GM20431 (cell line): ENCODE data around the gene MTHFSD.

Experiments
- in situ Hi-C: fragments of 300-500 bp; cut with MseI, MboI; formaldehyde crosslinking; loops from one replicate; pipeline ENCODE4 v1.15.0; 2020; ENCODE audit warnings: low sequenced_read_pairs; ENCODE audit not compliant: unreplicated experiment

Gene MTHFSD

DNA sequence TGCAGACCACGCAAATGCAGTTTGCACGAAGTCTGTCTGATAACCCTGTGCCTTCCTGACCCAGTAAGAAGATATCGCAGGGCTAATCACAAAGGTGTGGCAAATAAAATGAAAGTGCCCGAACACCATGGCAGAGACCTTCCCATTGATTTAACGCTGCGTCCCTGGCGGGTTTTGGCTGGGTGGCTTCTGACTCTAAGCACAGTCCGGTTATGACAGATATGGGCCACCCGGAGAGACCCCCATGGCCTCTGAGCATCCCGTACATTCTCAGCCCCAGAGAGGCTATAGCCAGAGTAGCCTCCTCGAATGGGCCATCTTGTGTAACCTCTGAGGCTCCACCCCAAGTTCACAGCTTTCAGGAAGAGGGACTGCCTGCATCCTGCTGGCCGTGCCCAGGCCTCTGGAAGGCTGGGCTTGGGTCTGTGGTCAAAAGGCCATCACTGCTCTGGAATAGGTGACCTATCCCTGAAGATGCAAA lies 17.0 kb upstream of the MTHFSD start:
- in situ Hi-C loops, result loop anchor here (25.0 kb wide), 1 partner anchor 715 kb away; no protein-coding TSS in a partner anchor

- in situ Hi-C loops, result loop anchor here (25.0 kb wide), 1 partner anchor 716 kb away; no protein-coding TSS in a partner anchor
These were observed 16.5 kb upstream of the MTHFSD start for GRCh38 chr16:86571530-86571915.

DNA sequence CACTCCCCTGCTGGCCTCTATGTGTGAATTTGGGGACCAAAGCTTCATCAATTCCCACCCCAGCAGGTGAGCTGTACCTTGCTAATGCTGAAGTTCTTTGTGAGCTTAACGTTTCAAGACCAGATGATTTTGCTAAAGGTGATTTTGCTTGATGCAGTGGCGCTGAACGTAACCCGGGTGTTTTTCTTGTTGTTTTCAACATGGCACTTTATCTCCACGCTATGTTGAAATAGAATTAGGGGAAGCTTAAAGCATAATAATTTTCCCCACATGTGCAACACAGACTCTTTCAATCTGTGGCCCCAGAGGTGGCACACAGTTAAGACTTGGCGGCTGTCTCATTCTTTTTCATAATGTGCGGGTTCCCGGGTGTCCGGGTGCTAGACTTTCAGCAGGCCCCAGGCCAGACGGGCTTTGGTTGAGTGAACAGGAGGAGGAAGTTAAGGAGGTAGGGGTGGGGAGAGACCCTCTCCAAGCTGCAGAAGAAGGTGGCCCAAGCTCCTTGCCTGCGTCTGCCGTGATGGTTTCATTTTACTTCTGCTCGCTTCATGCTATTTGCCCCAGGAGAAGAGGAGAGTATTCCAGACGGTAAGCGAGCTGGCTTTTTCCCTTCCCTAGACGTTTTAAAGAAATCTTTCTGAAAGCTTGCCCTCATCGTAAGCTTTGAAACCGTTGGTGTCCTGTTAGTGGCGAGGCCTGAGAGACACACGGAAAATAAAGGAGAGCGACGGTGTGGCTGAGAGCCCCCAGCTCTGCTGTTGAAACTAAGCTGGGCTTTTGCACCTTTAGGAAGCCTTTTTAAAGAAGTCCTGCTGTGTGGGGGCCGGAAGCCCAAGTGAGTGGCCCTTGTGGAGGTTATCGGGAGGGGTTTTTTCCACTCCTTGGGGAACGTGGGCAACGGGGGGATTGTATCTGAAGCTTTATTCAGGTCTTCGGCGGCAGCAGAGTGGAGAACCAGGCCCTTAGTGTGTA lies 15.8 kb upstream of the MTHFSD start:
- in situ Hi-C loops, result loop anchor here (25.0 kb wide), 1 partner anchor 716 kb away; no protein-coding TSS in a partner anchor

DNA sequence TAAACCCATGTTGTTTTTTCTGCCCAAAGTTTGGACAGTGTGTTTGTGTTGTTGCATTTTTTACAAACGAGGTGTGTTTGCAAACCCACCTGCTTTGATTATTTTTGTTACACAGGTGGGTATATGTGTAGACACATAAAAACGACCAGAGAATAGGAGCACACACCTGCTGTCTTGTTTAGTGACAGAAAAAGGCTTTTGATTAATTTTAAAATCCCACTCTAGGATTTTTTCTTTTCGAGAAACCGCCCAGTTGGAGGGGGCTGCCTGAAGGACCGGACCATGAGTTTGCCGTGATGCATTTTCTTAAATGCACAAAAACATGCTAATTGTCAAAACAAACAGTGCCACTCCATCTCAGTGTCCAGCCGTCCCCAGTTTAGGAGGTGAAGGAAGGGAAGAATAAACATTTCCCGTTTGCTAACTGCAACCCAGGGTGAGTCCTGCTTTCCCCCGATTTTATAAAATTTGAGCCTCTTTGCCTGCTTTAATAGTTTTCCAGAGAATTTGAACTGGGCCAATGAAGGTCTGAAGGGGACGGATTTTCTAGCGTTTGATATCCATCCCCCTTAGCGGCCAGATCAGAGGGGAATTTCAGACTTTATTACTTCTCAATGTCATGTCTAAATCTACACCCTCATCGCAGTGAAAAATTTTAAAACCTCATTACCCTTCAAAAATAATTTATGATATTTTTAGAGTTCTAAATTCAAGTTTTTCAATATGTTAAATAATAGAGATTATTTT lies 14.8 kb upstream of the MTHFSD start:
- in situ Hi-C loops, result loop anchor here (10.0 to 25.0 kb wide), 2 partner anchors 485 to 717 kb away; no protein-coding TSS in a partner anchor

- in situ Hi-C loops, result loop anchor here (10.0 to 25.0 kb wide), 2 partner anchors 486 to 718 kb away; no protein-coding TSS in a partner anchor
These were observed 13.9 kb upstream of the MTHFSD start for GRCh38 chr16:86568677-86569623.

GRCh38 chr16:86567701-86568581 lies 12.9 kb upstream of the MTHFSD start:
- in situ Hi-C loops, result loop anchor here (10.0 to 25.0 kb wide), 2 partner anchors 487 to 719 kb away; no protein-coding TSS in a partner anchor

- in situ Hi-C loops, result loop anchor here (10.0 to 25.0 kb wide), 2 partner anchors 488 to 720 kb away; no protein-coding TSS in a partner anchor
These were observed 12.1 kb upstream of the MTHFSD start for GRCh38 chr16:86566966-86567700.

DNA sequence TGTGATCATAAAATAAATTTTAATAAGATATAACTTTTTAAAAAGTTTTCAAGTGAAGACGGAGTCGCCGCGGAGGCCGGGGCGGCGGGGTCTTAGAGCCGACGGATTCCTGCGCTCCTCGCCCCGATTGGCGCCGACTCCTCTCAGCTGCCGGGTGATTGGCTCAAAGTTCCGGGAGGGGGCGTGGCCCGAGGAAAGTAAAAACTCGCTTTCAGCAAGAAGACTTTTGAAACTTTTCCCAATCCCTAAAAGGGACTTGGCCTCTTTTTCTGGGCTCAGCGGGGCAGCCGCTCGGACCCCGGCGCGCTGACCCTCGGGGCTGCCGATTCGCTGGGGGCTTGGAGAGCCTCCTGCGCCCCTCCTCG lies 11.5 kb upstream of the MTHFSD start, which contains the start of gene FOXC2:
Gene FOXC2 (plus strand): TSS at position 229 of the 365 bp plus-strand sequence. CDS start 507 bp downstream, outside the sequence.
- in situ Hi-C loops, result loop anchor here (10.0 to 25.0 kb wide), 2 partner anchors 488 to 721 kb away; no protein-coding TSS in a partner anchor

DNA sequence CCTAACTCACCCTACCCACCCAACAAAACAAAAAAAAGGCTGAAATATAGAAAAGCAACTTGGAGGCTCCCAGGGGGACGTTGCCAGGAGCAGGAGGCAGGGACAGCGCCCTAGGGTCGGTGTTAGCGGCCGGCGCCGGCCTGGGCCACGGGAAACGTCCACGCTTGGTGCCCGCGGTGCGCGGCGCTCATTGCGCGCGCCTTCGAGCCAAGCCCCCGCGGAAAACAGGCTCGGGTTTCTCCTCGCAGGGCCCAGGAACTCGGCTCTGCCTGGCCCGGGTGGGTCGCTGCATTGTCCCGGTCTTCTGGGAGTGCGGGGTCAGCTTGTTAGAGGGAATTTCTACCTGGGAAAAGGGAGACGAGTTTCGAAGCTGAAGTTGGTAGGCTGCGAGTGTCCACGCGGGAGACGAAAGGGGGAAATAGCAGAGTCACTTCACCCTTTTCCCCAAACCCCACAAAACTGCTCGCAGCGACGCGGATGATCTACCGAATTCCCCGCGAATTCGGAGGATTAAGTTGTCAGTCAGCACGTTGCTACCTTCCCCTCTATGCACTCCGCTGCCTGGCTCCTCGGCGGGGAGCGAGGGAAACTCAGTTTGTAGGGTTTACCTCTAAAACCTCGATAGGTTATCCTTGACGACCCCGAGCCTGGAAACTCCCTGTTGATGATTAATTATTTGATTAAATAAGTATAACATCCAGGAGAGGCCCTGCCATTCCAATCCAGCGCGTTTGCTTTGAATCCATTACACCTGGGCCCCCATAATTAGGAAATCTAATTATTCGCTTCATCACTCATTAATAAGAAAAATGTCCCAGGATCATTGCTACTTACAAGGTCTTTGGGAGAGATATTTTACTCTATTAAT lies 10.8 kb upstream of the MTHFSD start:
- in situ Hi-C loops, result loop anchor here (10.0 to 25.0 kb wide), 2 partner anchors 489 to 721 kb away; no protein-coding TSS in a partner anchor

DNA sequence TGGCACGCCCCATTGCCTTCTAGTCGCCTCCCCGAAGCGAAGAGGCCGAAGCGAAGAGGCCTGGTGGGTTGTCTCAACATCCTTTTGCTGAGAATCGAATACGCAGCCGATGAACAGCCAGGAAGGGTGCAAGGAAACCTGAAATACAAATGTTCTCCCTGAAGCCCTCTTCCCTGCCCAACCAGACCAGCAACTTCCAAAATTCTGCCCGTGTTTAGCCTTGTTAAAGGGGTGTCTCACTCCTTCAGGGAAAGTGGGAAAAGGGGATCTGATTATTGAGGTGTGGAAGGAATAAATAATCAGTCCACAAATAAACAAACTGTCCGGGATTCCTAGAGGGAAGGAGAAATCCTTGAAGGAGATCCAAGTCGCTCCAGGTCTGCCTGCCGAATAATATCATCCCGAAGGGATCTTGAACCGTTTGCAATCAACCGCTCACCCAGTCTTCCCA lies 10.2 kb upstream of the MTHFSD start:
- in situ Hi-C loops, result loop anchor here (10.0 to 25.0 kb wide), 2 partner anchors 490 to 722 kb away; no protein-coding TSS in a partner anchor

GRCh38 chr16:86563469-86564345 lies 8.7 kb upstream of the MTHFSD start:
- in situ Hi-C loops, result loop anchor here (10.0 to 25.0 kb wide), 2 partner anchors 491 to 724 kb away; no protein-coding TSS in a partner anchor

DNA sequence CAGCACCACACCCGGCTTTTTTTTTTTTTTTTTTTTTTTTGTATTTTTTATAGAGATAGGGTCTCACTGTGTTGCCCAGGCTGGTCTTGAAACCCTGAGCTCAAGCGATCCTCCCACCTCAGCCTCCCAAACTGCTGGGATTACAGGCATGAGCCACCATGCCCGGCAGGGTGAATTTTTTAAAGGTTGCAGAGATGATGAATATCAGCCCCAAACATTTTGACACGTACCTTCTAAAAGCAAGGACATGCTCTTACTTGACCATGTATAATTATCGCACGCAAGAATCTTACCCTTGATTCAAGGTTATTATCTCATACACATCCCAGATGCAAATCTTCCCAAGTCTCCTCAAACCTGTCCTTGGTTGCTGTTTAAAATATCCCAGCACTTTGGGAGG lies 7.3 kb upstream of the MTHFSD start:
- in situ Hi-C loops, result loop anchor here (10.0 to 25.0 kb wide), 2 partner anchors 492 to 725 kb away; no protein-coding TSS in a partner anchor

- in situ Hi-C loops, result loop anchor here (10.0 to 25.0 kb wide), 2 partner anchors 495 to 727 kb away; no protein-coding TSS in a partner anchor
These were observed 4.8 kb upstream of the MTHFSD start for GRCh38 chr16:86559802-86560305.

DNA sequence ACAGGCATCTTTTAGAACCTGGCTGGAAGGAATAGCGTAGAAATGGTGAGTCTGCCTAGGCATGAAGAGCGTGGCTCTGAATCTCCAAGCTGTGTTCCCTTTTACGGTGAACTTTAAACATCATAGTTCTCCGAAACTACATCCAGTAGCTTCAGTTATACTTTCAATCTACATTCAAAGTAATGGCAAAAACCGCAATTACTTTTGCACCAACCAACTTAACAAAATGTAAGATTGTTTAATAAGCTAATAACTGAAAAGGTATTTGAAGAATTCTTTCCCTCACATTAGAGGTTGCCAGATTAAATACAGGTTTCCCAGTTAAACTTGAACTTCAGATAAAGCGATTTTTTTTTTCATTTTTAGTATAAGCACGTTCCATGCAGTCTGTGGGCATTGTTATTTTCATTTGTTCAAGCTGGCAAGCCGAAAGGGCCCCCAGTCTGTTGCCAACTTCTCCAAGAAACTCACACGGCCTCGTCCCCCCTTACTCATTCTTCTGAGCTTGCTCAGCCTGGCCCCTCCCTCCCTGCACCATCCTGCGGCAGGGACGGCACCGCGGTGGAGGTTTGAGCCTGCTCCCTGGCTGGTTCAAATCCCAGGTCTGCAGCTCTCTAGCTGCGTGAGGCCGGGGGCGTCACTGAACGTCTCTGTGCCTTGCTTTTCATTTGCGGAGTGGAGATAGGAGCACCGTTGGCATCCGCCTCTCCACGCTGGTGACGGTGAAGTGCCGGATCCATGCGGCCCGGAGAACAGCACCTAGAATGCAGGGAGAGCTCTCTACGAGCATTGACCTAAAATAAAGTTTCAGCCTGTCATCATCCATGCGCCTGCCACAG lies 3.5 kb upstream of the MTHFSD start:
- in situ Hi-C loops, result loop anchor here (25.0 kb wide), 1 partner anchor 729 kb away; no protein-coding TSS in a partner anchor
